Duodenal mucosa (tissue), 2 donors: ENCODE results near the gene ZNF205.

Experiments used
- H3K27ac ChIP-seq: one replicate; pipeline ENCODE4 v1.7.0; 2013; ENCODE audit warnings: low read depth, low read length
- H3K27me3 ChIP-seq, 2 donors: one replicate each; pipeline ENCODE4 v1.7.0; 2013; ENCODE audit warnings: low read length in 2 of 2, control low read depth in 1 of 2; ENCODE audit not compliant: insufficient read depth in 2 of 2, control insufficient read depth in 1 of 2
- H3K36me3 ChIP-seq, 2 donors: one replicate each; pipeline ENCODE4 v1.7.0; 2013; ENCODE audit warnings: low read length in 2 of 2, control low read depth in 1 of 2; ENCODE audit not compliant: insufficient read depth in 2 of 2, control insufficient read depth in 1 of 2
- H3K4me1 ChIP-seq, 2 donors: one replicate each; pipeline ENCODE4 v1.7.0; 2013; ENCODE audit warnings: low read length in 2 of 2, control low read depth in 1 of 2; ENCODE audit not compliant: insufficient read depth in 2 of 2, control insufficient read depth in 1 of 2
- H3K4me3 ChIP-seq, 2 donors: one replicate each; pipeline ENCODE4 v1.7.0; 2013; ENCODE audit warnings: low read length in 2 of 2, low read depth in 1 of 2
- H3K9ac ChIP-seq, 2 donors: one replicate each; pipeline ENCODE4 v1.7.0; 2013; ENCODE audit warnings: low read length in 2 of 2, low read depth in 1 of 2
- H3K9me3 ChIP-seq, 2 donors: one replicate each; pipeline ENCODE4 v1.7.0; 2013; ENCODE audit warnings: low read length in 2 of 2, control low read depth in 1 of 2; ENCODE audit not compliant: control insufficient read depth in 1 of 2

Gene ZNF205

DNA sequence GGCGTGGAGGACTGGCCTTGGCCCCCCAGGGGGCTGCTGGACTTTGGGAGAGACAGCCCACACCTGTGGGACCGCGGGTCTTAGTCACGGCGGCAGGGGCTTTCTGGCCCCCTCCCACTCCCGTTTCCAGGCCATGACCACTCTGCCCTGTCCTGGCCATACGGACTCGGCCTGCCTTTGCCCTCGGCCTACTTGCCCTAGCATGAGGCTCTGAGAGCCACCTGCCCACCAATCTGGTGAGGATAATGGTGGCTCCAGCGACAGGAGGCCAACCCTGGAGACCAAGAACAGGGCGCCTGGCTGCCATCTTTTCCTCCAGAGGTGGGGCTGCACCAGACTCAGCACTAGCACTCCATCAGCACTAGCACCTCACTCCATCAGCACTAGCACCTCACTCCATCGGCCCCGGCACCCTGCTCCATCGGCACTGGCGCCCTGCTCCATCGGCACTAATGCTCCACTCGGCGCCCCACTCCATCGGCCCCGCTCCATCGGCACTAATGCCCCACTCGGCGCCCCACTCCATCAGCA is 29.5 kb downstream of the ZNF205 start:
- no peaks in the 10 kb centered on the region for H3K9me3 ChIP-seq
- H3K36me3 ChIP-seq = peaks cover 21 to 51% of the 10 kb centered on the region in 2 donors
- no peak overlapping the region for H3K9ac ChIP-seq
- H3K4me1 ChIP-seq = peaks cover 13 to 21% of the 10 kb centered on the region in 2 donors
- no peaks in the 10 kb centered on the region for H3K27me3 ChIP-seq
- H3K4me3 ChIP-seq = no peak overlapping the region
- H3K27ac ChIP-seq = no peak overlapping the region

DNA sequence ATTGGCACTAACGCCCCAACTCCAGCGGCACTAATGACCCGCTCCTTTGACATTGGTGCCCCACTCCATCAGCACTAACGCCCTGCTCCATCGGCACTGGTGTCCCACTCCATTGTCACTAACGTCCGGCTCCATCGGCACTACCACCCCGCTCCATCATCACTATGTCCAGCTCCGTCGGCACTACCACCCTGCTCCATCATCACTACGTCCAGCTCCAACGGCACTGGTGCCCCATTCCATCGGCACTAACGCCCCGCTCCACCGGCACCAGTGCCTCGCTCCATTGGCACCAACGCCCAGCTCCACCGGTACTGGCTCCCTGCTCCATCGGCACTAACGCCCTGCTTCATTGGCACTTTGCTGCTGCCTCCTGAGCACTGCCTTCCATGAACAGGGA is 29.9 kb downstream of the ZNF205 start:
- Histone ChIP-seq H3K4me1 (peaks cover 13 to 21% of the 10 kb centered on the region in 2 donors), H3K27ac (no peak overlapping the region), H3K4me3 (no peak overlapping the region), H3K9me3 (no peaks in the 10 kb centered on the region), H3K36me3 (peaks cover 21 to 50% of the 10 kb centered on the region in 2 donors), H3K27me3 (no peaks in the 10 kb centered on the region), H3K9ac (no peak overlapping the region)

DNA sequence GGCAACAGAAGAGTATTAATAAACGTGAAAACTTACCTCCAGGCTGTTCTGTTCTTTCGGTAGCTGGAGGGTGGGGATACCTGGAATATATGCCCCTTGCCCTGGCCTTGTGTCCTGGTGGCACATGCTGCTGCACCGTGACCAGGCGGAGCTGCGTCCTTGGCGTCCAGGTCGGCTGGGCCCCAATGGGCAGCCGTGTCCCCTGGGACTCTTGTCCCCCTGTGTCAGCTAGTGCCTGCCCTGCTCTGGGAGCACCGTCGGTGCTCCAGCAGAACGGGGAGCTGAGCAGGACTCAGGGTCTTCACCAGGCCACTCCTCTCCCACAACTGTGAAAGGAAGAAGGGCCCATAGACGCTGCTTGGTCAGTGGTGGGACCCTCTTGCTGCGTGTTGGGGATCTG is 30.4 kb downstream of the ZNF205 start:
- H3K9me3 ChIP-seq = no peaks in the 10 kb centered on the region
- H3K4me1 ChIP-seq = peaks cover 13 to 21% of the 10 kb centered on the region in 2 donors
- H3K27ac ChIP-seq = no peak overlapping the region
- H3K4me3 ChIP-seq = no peak overlapping the region
- H3K36me3 ChIP-seq = peaks cover 21 to 46% of the 10 kb centered on the region in 2 donors
- H3K9ac ChIP-seq = no peak overlapping the region
- no peaks in the 10 kb centered on the region for H3K27me3 ChIP-seq

DNA sequence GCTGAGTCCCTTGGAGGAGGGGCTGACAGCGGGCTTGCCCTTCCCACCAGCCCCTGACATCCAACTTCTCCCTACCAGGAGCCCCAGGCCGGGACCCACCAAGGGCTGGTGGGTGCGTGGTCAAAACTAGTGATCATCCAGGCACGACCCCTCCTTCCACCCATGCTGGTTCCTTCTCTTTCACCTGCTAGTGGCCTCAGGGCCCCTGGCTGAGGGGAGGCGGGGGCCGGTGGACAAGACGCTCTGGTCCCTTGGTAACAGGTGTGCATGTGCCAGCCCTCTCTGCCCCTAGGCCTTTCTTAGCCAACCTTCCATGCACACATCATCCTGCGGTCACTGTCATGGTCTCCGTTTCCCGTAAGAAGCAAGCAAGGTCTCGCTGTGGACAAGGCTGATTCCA is 30.8 kb downstream of the ZNF205 start:
- Histone ChIP-seq H3K36me3 (peaks cover 21 to 42% of the 10 kb centered on the region in 2 donors), H3K27ac (peak overlapping the region; percentile 80), H3K9ac (peak overlapping the region; percentile 63 to 75)

DNA sequence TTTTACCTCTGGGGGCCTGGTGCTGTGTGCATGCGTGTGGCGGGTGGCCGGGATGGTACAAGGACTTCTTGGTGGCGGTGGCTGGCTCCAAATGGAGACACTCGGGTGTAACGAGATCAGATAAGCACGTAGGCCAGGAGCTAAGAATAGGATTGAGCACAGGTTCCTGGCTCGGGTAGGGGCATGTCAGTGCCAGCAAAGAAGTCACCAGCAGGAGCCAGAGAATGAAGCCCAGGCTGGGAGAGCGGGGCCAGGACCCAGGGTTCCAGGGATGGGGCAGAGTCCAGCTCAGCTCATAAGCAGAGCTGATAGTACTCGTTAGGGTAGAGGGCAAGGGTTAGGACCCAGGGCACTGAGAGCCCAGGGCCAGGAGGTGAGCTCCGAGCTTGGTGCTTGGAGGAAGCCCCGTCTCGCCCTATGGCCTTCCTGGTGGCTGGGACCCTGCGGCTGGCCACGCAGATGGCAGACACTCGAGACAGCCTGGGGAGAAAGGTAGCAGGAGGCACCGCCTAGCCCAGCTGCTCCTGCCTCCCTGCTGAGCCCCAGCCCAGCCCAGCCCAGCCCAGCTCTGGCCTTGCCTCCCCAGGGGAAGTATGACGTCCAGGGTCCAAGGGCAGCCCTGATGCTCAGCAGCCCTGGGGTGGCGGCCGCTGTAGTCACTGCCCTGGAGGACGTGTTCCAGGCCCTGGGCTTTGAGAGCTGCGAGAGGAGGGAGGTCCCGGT is 31.4 kb downstream of the ZNF205 start:
- H3K36me3 ChIP-seq = peaks cover 19 to 36% of the 10 kb centered on the region in 2 donors
- H3K4me3 ChIP-seq = peak overlapping the region; percentile 48 to 58
- peak overlapping the region; percentile 80 for H3K27ac ChIP-seq
- H3K9ac ChIP-seq = peak overlapping the region; percentile 63 to 75
- peaks cover 13 to 21% of the 10 kb centered on the region in 2 donors for H3K4me1 ChIP-seq
- H3K9me3 ChIP-seq = no peaks in the 10 kb centered on the region
- H3K27me3 ChIP-seq = no peaks in the 10 kb centered on the region

More for the DNA sequence above, 30.8 kb downstream of the ZNF205 start:
- Histone ChIP-seq H3K4me3 (peak overlapping the region in 1 of 2 donors; percentile 58), H3K9me3 (no peaks in the 10 kb centered on the region), H3K27me3 (no peaks in the 10 kb centered on the region), H3K4me1 (peaks cover 13 to 21% of the 10 kb centered on the region in 2 donors)

DNA sequence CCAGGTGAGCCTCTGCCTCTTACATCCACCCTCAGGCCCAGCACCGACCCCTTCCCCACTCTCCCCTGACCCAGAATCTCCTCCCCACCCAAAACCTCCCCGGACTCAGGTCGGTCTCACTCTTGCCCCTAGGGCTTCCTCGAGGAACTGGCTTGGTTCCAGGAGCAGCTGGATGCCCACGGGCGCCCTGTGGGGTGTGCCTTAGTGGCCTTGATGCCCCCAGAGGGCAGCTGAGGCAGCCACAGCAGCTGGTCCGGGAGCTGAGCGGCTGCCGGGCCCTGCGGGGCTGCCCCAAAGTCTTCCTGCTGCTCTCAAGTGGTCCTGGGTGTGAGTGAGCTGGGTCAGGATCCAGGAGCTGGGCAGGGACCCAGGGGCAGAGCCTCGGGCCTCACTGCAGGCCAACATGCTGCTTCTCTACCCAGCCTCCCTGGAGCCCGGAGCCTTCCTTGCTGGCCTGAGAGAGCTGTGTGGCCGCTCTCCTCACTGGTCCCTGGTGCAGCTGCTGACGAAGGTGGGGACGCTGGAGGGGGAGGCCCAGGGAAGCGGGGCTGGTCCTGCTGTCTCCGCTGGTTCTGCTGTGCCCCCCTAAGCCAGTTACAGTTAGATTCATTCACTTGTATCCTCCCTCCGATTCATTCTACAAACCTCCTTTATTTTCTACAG is 32.1 kb downstream of the ZNF205 start:
- Histone ChIP-seq H3K27ac (peak overlapping the region; percentile 80), H3K4me3 (peak overlapping the region; percentile 48 to 58), H3K4me1 (peaks cover 18 to 24% of the 10 kb centered on the region in 2 donors), H3K9ac (peak overlapping the region; percentile 63 to 75), H3K36me3 (peaks cover 13 to 29% of the 10 kb centered on the region in 2 donors), H3K27me3 (no peaks in the 10 kb centered on the region), H3K9me3 (no peaks in the 10 kb centered on the region)

DNA sequence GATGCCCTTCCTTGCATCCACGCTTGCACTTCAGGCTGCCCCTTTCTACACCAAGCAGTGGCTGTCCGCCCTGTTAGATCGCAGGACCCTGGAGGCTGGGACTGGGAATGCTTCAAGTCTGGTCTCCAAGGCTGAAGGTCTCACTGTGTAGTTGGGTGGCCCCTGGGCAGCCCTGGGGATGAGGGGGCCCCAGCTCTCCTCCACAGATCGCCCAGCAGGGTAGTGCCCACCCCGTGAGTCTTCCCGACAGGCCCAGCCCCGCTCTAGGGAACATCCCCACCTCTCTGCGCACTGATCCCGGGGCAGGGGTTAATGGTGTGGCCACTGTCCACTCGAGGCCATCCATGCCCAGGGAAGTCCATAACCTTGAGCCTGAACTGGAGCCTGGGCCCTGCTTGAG is 32.8 kb downstream of the ZNF205 start:
- H3K27ac ChIP-seq = no peak overlapping the region
- H3K9me3 ChIP-seq = no peaks in the 10 kb centered on the region
- H3K9ac ChIP-seq = peak overlapping the region; percentile 63 to 75
- H3K4me1 ChIP-seq = peaks cover 18 to 31% of the 10 kb centered on the region in 2 donors
- H3K27me3 ChIP-seq = no peaks in the 10 kb centered on the region
- H3K4me3 ChIP-seq = peak overlapping the region; percentile 48 to 58
- peaks cover 13 to 28% of the 10 kb centered on the region in 2 donors for H3K36me3 ChIP-seq

DNA sequence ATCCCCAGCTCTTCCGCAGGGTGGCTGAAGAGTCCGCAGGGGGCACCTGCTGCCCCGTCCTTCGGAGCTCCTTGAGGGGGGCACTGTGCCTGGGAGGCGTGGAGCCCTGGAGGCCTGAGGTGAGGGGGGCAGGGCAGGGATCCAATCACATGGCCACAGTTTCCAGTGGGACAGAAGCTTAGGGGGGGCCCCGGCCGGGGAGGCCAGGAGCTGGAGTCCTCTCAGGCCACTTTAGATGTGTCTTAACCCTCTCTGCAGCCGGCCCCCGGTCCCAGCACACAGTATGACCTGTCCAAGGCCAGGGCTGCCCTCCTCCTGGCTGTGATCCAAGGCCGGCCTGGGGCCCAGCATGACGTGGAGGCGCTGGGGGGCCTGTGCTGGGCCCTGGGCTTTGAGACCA is 33.3 kb downstream of the ZNF205 start:
- no peaks in the 10 kb centered on the region for H3K27me3 ChIP-seq
- H3K4me1 ChIP-seq = peaks cover 18 to 34% of the 10 kb centered on the region in 2 donors
- no peak overlapping the region for H3K27ac ChIP-seq
- no peaks in the 10 kb centered on the region for H3K9me3 ChIP-seq
- H3K9ac ChIP-seq = no peak overlapping the region
- no peak overlapping the region for H3K4me3 ChIP-seq
- peaks cover 13 to 23% of the 10 kb centered on the region in 2 donors for H3K36me3 ChIP-seq

DNA sequence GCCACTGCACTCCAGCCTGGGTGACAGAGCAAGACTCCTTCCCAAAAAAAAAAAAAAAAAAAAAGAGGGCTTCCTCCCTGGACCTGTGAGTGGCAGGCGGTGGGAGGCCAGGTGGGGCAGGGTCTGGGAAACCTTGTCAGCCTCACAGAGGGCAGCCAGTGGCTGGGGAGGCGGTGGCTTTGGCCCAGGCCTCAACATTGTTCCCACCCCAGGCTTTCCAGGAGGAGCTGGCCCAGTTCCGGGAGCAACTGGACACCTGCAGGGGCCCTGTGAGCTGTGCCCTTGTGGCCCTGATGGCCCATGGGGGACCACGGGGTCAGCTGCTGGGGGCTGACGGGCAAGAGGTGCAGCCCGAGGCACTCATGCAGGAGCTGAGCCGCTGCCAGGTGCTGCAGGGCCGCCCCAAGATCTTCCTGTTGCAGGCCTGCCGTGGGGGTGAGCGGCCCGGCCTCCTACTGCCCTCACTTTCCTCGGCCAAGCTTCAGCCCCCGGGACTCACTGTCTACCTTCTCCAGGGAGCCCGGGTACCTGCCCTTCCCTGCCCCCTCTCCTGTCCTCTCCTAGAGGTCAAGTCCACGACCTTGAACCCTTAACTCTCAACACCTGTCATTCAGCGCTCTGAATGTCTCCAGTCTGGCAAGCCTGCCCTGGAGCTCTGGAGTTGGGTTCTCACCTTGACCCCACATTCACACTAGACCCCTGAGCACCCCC is 34.8 kb downstream of the ZNF205 start:
- Histone ChIP-seq H3K4me1 (peaks cover 23 to 40% of the 10 kb centered on the region in 2 donors), H3K9me3 (no peaks in the 10 kb centered on the region), H3K27ac (no peak overlapping the region), H3K36me3 (peaks cover 4 to 7% of the 10 kb centered on the region in 2 donors), H3K27me3 (no peaks in the 10 kb centered on the region), H3K4me3 (no peak overlapping the region), H3K9ac (no peak overlapping the region)

DNA sequence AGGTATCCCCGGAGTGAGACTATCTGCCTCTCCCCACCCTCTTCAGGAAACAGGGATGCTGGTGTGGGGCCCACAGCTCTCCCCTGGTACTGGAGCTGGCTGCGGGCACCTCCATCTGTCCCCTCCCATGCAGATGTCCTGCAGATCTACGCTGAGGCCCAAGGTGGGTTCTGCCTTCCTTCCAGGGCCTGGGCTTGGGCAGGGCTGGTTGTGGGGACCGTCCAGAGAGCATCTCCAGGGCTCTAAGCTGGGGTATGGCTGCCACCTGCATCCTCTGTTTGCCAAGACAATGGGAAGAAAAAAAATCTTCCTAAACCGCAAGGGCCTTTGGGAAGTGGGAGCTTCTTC is 35.3 kb downstream of the ZNF205 start:
- H3K9ac ChIP-seq = no peak overlapping the region
- peaks cover 0 to 2% of the 10 kb centered on the region in 2 donors for H3K36me3 ChIP-seq
- no peaks in the 10 kb centered on the region for H3K9me3 ChIP-seq
- H3K4me1 ChIP-seq = peaks cover 27 to 43% of the 10 kb centered on the region in 2 donors
- H3K27ac ChIP-seq = no peak overlapping the region
- no peak overlapping the region for H3K4me3 ChIP-seq
- no peaks in the 10 kb centered on the region for H3K27me3 ChIP-seq
